GM23338 (cell line): Measurements from ENCODE around the gene DIP2C.

ENCODE experiments used
- EZH2 ChIP-seq: fragments of 200-600 bp; sonication (generic); IDR thresholded peaks from one replicate; pipeline ENCODE4 v1.8.0; 2017; ENCODE audit warnings: antibody characterized with exemption, mild to moderate bottlenecking, low read depth; ENCODE audit not compliant: unreplicated experiment
- EZH2phosphoT487 ChIP-seq: fragments of 200-600 bp; sonication (generic); IDR thresholded peaks from one replicate; pipeline ENCODE4 v1.8.1; 2018; ENCODE audit warnings: antibody characterized with exemption; ENCODE audit not compliant: unreplicated experiment
- NANOG ChIP-seq: IDR thresholded peaks from 2 replicates; pipeline ENCODE4 v1.6.1; 2016; ENCODE audit warnings: antibody characterized with exemption, borderline replicate concordance
- POLR2AphosphoS5 ChIP-seq: IDR thresholded peaks from 2 replicates; pipeline ENCODE4 v1.6.1; 2016; ENCODE audit warnings: antibody characterized with exemption, low read depth
- REST ChIP-seq: IDR thresholded peaks from one replicate; pipeline ENCODE4 v1.6.1; 2018; ENCODE audit warnings: antibody characterized with exemption; ENCODE audit not compliant: unreplicated experiment
- STAT1 ChIP-seq: IDR thresholded peaks from one replicate; pipeline ENCODE4 v1.6.1; 2016; ENCODE audit warnings: antibody characterized with exemption; ENCODE audit not compliant: unreplicated experiment
- ZNF114 ChIP-seq: fragments of 250-450 bp; sonication (Bioruptor Pico); IDR thresholded peaks from 2 replicates; pipeline ENCODE4 v1.5.0; 2020; ENCODE audit warnings: mild to moderate bottlenecking, moderate library complexity
- ZNF462 ChIP-seq: fragments of 250-450 bp; sonication (Bioruptor Pico); IDR thresholded peaks from 2 replicates; pipeline ENCODE4 v1.5.0; 2020; ENCODE audit warnings: mild to moderate bottlenecking, moderate library complexity
- TF ChIP-seq, protein P1 (sequence below), 2 experiments: fragments of 200-600 bp in 1 of 2; sonication (generic) in 1 of 2; conservative IDR thresholded peaks; 2 replicates each; pipeline versions ENCODE4 v1.5.1 to v1.6.1; 2016 to 2017; ENCODE audit warnings: antibody characterized with exemption in 2 of 2, low read depth in 2 of 2, mild to moderate bottlenecking in 2 of 2, moderate library complexity in 1 of 2

GRCh38 chr10:641149-642010 lies 48.1 kb downstream of the DIP2C start:
- TF ChIP-seq POLR2AphosphoS5 (no peak), EZH2phosphoT487 (no peak), NANOG (no peak), STAT1 (no peak), EZH2 (no peak), REST (no peak), ZNF462 (CRISPR knock-in tag) (no peak), ZNF114 (CRISPR knock-in tag) (no peak)
- TF ChIP-seq, protein P1, sequence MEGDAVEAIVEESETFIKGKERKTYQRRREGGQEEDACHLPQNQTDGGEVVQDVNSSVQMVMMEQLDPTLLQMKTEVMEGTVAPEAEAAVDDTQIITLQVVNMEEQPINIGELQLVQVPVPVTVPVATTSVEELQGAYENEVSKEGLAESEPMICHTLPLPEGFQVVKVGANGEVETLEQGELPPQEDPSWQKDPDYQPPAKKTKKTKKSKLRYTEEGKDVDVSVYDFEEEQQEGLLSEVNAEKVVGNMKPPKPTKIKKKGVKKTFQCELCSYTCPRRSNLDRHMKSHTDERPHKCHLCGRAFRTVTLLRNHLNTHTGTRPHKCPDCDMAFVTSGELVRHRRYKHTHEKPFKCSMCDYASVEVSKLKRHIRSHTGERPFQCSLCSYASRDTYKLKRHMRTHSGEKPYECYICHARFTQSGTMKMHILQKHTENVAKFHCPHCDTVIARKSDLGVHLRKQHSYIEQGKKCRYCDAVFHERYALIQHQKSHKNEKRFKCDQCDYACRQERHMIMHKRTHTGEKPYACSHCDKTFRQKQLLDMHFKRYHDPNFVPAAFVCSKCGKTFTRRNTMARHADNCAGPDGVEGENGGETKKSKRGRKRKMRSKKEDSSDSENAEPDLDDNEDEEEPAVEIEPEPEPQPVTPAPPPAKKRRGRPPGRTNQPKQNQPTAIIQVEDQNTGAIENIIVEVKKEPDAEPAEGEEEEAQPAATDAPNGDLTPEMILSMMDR (conservative IDR thresholded peaks at IDR 0.05; ENCODE audit: low read depth in 2 of 2): no peak
